Stimulated activated CD4-positive, alpha-beta T cell treated with anti-CD3 and anti-CD28 coated beads, Interleukin-4, amount 100 ng/mL, for 1 hour (primary cell): ENCODE measurements around the gene NDUFB11.
"Not testable (repeated sequence)": the region's sequence is repeated elsewhere in the genome, so short reads cannot be mapped to it uniquely, and the experiment has no call there.

Experiments used
- DNase-seq: peaks from one replicate; pipeline ENCODE4 v3.0.0-alpha.2; 2020

Gene NDUFB11

DNA sequence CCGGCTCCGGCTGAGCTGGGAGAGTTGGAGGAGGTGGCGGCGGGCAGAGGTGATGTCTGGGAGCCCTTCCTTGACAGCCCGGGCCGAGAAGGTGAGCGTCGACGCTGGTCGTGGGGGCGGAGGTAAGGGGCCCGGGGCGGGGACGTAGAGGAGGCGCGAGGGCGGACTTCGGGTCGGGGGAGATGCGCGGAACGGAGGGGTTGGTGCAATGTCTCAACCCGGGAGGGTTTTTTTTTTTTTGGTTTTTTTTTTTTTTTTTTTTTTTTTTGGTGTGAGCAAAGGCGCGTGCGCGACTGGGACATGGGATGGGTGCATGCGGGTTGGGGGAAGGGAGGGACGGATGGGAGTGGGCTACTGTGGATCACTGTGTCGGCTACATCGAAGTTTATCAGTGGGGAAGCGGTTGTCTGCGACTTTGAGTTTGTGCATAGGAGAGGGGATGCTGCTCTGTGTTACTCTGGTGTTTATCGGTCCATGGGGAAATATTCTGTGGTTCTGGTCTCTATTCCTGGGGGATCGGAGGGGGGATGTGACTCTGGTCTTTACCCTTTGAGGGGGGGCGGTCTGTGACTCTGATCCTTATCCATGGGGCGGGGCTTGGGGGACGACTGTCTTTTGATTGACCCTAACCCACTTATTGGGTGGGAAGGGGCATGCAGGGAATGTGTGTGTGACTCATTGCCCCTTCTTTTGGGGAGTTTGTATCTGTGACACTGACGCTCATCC, 1.1 kb upstream of the NDUFB11 start:
- DNase-seq, result no peak

DNA sequence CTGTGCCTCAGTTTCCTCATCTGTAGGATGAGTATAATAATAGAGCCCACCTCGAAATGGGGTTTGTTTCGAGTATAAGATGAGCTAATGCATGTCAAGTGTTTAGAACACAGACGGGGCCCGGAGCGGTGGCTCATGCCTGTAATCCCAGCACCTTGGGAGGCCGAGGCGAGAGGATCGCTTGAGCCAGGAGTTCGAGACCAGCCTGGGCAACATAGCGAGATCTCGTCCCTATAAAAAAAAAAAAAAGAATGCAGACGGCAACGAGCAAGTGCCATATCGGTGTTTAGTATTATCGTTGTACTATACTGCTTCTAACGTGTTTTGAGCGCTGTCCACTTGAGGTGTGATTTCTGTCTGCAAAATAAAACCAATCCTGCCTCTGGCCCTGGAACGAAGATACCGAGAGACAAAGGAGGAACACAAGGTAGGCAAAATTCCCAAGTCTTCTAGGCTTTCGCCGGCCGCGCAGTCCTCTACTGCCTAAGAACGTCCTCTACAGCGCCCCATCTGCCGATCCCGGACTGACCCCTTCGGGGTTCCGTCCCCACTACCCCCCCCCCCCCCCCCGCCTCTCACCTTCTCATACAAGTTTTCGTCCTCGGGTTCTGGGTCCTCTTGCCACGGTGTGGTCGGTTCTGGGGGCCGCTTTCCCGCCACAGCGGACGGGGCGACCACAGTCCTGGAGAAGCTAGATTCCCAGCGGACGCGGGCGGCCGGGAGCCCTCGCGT, 442 bp downstream of the NDUFB11 start:
- no peak for DNase-seq

DNA sequence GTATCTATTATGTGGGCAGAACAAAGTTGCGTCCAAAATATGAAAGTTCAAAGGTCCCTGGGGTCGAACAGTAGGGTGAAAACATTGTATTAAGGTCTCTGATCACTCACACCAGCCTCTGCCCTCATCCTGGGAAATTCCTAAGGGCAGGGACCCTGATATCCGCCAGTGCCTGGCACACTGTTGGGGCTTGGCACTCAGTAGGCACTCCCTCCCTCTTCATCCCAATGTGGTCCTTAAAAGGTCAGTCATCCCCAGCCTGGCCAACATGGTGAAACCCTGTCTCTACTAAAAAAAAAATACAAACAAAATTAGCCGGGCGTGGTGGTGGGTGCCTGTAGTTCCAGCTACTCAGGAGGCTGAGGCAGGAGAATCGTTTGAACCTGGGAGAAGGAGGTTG, 6.3 kb downstream of the NDUFB11 start:
- no peak for DNase-seq

DNA sequence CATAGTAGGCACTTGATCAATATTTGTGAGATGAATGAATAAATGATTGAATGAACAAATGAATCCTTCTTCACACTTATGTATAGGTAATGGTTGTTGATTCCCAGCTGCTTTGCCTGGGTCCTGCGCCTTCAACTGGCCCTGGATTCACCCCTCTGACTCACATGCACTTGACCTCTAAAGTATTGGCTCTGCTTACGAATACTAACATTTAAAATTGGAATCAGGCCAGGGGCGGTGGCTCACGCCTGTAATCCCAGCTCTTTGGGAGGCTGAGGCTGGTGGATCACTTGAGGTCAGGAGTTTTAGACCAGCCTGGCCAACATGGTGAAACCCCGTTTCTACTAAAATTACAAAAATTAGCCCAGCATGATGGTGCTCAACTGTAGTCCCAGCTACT, 8.9 kb downstream of the NDUFB11 start:
- not testable (repeated sequence) for DNase-seq

DNA sequence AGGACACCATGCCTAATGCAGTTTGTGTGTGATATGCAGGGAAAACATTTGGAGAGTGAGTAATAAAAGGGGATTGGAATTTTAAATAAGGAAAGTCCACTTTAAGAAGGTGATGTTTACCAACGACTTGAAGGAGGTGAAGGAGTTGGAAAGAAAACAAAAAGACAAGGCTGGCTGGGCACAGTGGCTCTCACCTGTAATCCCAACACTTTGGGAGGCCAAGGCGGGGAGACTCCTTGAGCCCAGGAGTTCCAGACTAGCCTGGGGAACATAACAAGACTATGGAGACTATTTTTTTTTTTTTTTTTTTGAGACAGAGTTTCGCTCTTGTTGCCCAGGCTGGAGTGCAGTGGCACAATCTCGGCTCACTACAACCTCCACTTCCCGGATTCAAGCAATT, 11.0 kb downstream of the NDUFB11 start:
- DNase-seq, result no peak

DNA sequence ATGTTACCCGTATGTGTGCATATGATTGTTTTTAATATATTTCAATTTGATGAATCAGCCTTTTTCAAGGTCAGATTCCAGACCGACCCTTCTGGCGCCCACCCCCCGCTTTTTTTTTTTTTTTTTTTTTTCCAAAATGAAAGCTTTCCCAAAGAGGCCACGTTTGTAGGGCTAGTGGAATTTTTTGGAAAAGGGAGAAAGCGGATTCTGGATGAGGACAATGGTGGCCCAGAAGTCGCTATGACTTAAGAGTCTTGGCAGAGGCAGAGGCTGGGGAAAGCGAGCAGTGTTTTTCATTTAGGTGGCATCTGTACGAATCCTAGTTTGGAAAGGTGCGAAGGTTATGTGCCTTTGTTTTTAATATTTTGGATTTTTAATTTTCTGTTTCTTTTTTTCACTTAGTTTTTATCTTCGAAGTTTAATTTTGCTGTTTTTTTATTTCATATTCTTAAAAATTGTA, 14.6 kb downstream of the NDUFB11 start:
- no peak for DNase-seq

DNA sequence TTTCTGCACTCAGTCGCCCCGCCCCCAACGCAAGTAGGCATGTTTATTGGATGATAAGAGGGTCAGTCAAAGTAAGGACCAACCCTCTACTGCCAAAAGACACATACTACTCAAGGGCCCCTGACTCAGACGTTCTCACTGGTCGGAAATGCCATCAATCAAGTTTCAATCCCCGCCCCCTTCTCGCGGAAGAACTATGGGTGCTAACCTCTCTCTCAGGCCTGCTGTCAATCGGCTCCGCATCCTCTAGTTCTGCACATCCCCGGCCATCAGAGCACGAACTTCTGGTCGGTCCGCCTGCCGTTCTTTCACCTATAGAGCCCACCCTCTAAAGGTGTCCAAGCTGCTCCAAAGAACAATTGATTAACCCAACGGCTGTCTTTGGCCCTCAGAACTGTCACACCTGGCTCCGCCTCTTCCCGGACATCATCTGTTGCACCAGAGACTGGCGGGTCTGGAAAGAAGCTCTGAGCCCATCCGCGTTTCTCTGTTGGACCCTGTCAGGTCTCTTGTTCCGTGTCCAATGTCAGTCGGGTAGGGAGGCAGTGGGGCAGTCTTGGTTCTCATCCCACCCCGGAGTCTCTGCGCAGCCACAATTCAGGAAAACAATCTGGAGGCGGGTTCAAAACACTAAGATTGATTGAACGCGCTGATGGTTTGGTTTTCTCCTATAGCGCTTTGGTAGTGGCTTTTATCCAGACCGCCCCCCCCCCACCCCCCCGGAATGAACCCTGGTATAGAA, 15.2 kb downstream of the NDUFB11 start:
- DNase-seq, result peak; percentile 80

DNA sequence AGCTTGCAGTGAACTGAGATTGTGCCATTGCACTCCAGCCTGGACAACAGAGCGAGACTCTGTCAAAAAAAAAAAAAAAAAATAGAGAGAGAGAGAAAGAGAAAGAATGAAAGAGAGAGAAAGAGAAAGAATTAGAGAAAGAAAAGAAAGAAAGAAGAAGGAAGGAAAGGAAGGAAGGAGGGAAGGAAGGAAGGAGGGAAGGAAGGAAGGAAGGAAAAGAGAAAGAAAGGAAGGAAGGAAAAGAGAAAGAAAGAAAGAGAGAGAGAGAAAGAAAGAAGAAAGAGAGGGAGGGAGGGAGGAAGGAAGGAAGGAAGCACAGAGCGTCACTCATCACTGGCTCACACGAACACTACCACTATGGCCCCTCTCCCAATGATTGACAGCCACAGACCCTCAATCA, 20.0 kb downstream of the NDUFB11 start:
- DNase-seq, result not testable (repeated sequence)

DNA sequence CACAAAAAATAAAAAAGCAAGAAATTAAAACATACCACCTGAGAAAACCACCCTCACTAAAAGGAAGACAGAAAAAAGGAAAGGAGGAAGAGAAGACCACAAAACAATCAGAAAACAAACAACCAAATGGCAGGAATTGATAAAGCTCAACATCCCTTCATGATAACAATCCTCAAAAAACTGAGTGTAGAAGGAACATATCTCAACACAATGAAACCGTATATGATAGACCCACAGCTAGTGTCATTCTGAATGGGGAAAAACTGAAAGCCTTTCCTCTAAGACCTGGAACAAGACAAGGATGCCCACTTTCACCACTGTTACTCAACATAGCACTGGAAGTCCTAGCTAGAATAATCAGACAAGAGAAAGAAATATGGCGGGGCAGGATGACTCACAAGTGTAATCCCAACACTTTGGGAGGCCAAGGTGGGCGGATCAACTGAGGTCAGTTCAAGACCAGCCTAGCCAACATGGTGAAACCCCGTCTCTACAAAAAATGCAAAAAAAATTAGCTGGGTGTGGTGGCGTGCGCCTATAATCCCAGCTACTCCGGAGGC, 27.9 kb downstream of the NDUFB11 start:
- not testable (repeated sequence) for DNase-seq

DNA sequence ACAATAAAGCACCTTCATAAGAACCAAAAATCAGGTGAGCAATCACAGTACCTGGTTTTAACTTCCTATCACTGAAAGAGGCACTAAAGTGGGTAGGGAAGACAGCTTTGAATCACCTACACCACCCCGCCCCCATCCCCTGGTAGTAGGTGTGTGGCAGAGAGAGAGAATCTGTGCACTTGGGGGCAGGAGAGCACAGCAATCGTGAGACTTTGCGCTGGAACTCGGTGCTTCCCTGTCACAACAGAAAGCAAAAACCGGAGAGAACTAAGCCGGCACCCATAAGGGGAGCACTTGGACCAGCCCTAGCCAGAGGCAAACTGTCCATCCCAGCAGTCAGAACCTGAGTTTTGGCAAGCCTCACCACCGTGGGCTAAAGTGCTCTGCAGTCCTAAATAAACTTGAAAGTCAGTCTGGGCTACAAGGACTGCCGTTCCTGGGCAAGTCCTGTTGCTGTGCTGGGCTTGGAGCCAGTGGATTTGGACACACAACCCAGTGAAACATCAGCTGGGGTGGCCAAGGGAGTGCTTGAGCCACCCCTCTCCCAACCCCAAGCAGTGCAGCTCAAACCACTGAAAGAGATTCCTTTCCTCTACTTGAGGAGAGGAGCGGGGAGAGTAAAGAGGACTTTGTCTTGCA, 32.1 kb downstream of the NDUFB11 start:
- DNase-seq, result no peak

DNA sequence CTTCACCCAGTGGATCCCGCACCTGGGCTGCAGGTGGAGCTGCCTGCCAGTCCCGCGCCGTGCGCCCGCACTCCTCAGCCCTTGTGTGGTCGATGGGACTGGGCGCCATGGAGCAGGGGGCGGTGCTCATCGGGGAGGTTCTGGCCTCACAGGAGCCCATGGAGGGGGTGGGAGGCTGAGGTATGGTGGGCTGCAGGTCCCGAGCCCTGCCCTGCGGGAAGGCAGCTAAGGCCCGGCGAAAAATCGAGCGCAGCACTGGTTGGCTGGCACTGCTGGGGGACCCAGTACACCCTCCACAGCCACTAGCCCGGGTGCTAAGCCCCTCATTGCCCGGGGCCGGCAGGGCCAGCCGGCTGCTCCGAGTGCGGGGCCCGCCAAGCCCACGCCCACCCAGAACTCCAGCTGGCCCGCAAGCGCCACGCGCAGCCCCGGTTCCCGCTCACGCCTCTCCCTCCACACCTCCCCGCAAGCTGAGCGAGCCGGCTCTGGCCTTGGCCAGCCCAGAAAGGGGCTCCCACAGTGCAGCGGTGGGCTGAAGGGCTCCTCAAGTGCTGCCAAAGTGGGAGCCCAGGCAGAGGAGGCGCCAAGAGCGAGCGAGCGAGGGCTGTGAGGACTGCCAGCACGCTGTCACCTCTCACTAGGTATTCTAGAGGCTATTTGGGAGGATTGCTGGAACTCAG, 33.4 kb downstream of the NDUFB11 start:
- DNase-seq, result not testable (repeated sequence)

DNA sequence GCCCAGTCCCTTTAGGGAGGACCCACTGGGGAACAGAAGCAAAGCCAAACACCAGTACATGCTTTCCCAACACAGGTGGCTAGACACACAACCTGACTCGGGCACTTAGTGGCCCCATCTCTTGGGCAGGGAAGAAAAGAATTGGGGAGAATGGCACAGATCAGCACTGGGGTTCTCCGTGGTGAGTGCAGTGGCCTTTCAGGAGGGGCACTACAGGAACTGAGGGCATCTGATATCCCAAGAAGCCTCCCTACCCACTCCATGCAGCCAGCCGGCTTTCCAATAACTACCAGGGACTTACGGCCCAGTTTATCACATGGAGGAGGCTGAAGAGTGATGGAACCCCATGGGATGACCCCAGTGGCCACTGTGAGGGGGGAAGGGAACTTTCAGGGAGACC, 43.3 kb downstream of the NDUFB11 start:
- no peak for DNase-seq

DNA sequence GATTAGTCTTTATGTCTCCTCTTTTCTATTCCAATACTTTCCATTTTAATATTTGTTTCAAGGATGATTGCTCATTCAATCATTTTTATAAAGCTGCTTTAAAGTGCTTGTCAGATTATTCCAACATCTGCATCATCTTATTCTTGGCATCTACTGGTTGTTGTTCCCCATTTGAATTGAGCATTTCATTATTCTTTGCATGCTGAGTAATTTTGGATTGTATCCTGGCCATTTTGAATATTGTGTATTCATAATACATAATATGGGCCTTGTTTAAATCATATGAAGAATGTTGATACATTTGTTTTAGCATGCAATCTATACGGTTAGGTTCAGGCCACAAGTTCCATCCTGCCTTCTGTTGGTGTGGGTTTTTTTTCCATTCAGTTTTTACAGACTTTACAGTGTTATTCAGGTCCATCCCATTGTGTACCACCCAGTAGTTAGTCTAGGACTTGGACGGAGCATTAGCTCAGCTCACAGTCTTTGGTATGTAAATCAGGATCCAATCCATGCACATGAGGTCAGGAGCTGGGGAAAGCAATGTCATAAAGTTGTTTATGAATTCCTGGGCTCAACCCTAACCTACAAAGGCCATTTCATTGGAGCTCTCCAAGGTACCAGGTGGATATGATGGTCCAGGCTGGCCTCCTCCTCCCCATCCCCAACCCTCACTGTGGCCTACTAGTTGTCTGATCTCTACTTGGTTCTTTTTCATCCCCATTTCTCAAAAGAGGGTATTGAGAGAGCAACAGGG, 46.0 kb downstream of the NDUFB11 start:
- DNase-seq, result no peak

DNA sequence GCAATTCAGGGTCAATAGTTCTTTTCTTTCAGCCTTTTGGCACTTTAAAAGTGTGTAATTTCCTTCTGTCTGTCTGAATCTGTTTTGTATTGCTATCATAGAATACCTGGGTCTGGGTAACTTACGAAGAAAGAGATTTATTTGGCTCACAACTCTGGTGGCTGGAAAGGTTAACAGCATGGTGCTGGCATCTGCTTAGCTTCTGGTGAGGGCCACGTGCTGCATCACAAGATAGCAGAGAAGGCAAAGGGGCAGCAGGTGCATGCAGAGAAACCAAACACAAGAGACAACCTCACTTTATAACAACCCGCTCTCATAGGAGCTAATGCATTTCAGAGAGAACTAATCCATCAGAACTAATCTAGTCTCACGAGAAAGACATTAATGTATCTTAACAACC, 47.5 kb downstream of the NDUFB11 start:
- no peak for DNase-seq

DNA sequence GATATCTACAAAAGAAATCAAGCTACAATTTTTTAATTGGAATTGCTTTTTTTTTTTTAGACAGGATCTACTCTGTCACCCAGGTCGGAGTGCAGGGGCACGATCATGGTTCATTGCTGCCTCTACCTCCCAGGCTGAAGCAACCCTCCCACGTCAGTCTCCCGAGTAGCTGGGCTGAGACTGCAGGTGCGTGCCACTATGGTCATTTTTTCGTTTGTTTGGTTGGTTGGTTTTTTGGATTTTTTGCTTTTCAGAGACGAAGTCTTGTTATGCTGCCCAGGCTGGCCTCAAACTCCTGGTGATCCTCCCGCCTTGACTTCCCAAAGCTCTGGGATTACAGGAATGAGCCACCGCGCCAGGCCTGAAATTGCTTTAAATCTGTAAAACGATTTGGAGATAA, 50.6 kb downstream of the NDUFB11 start:
- no peak for DNase-seq

DNA sequence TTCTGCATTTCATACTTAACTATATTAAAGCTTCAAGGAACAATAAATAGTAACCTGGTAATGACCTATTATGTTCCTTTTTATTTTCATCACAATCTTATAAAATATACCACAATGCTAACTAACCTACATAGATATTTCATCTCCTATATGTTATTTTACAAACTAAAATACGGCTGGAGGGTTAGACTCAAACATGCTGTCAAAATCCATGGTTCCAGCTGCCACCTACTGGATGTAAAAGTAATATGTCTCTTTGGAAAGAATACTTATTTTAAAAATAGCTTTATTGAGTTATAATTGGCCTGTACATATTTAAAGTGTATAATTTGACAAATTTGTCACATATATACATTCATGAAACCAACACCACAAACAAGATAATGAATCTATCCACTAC, 51.3 kb downstream of the NDUFB11 start:
- DNase-seq, result no peak
